Stimulated activated CD4-positive, alpha-beta T cell treated with anti-CD3 and anti-CD28 coated beads, Interleukin-2, amount 100 ng/mL, for 4 hours (primary cell): ENCODE data around the gene PPP2R2C.

Source experiments
- DNase-seq: peaks from one replicate; pipeline ENCODE4 v3.0.0-alpha.2; 2020; ENCODE audit warnings: low read depth

PPP2R2C gene

DNA sequence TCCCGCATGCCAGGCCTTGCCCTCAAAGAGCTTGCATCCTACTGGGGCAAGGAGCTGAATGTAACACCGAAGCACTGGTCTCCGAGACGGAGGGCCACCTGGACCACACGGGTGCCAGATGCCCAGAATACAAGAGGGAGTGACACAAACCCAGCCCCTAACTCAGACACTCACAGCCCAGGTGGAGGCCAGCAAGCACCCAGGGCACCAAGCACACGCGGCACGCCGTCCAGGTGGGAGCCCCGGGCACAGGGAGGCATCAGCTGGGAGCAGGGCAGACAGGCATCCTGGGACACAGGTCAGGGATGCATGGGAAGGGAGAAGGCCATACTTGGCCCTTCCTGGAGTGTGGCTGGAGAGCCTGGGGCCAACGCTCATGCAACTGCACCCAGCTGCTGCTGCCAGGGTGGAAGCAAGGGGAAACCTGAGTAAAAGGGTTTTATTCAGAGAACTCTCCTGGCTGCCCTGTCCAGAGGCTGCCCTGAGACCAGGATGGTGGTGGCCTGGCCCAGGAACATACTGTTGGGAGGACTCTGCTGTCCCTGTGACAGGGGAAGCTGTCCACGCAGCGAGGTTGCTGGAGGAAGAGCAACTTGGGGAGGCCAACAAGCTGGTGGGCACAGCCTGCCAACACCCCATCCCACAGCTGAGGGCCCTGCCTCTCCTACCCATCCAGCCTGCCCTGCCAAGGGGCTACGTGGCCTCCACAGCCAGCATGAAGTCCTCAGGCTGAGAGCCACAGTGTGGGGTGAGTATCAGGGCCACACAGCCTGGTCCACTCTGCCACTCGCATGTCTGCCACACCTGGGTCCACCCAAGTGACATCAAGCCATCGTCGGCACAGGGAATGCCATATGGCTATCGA, 22.2 kb upstream of the PPP2R2C start:
- DNase-seq = no peak

DNA sequence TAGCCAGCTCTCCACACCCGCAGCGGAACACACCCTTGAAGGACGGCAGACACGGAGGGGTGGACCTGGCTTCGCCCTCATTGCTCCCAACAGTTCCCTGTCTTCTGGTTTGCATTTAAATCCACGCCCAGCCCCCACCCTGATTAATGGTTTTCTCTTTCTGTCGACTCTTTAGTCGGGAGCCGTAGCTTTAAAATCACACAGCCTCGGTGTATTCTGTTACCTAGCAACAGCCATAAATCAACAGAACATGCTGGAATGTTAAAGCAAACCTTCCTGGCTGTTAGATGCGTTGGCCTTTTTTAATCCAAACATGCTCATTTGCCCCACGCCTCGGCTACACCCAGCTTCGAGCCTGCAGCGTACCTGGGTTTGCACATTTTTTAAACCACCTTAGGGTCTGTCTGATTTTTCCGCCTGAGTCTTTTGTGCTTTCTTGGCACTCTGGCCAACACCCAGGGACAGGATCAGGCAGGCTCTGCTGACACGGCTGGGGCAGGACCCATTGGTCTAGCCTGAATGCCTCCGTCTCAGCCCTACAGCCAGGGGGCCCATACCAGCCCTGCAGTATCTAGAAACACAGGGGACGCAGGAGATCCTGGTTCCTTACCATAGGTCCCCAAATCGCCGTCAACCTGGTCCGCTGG, 21.4 kb upstream of the PPP2R2C start:
- no peak for DNase-seq

- DNase-seq = no peak
These were observed 20.6 kb upstream of the PPP2R2C start for GRCh38 chr4:6492861-6493657.

- no peak for DNase-seq
These were observed 19.7 kb upstream of the PPP2R2C start for GRCh38 chr4:6492027-6492590.

GRCh38 chr4:6491235-6491634, 18.8 kb upstream of the PPP2R2C start:
- no peak for DNase-seq

GRCh38 chr4:6489927-6490326, 17.5 kb upstream of the PPP2R2C start:
- DNase-seq = no peak

DNA sequence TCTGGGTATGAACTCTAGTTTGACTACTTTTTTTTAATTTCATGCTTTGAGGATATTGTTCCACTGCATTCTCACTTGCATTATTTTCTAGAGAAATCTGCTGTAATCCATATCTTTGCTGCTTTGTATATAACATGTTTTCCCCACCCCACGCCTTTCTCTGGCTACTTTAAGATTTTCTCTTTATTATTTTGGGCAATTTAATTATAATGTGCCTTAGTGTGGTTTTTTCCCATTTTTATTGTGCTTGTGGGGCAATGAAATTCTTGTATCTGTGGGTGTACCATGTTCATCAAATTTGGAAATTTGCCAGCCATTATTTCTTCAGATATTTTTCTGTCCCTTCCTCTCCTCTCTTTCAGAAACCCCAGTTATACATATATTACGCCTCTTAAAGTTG, 15.1 kb upstream of the PPP2R2C start:
- DNase-seq = no peak

DNA sequence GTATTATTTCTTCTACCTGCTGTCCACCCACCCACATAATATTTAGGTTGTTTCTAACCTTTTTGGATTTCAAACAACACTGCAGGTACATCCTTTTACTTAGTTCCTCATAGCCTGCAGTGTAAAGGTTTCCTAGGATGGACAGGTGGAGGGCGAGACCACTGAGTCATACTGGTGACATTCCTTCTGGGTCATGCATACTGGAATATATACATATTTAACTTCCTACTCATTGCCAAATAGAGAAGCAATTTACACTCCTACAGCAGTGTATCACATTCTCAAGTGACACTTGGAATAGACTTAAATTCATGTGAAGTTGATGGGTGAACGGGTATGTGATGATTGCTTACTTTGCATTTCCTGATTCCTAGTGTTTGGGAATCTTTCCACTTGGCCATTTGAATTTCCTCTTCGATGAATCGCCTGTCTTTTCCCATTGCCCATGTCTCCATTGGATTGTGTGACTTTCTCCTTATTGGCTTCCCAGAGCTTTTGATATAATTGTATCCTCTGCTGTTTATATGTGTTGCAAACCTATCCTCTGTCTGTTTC, 8.2 kb upstream of the PPP2R2C start:
- no peak for DNase-seq

- DNase-seq = no peak
These were observed 6.3 kb upstream of the PPP2R2C start for GRCh38 chr4:6478546-6479220.

DNA sequence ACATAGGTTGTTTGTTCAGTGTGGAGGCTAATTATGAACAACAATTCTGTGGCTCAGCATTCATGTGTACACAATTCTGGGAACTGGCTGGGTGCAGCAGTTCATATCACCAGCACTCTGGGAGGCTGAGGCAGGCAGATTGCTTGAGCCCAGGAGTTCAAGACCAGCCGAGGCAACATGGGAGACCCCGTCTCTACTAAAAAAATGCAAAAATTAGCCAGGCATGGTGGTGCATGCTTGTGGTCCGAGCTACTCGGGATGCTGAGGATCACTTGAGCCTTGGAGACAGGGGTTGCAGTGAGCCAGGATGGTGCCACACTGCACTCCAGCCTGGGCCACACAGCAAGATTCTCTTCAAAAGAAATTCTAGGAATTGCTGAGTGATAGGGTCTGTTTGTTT, 4.5 kb upstream of the PPP2R2C start:
- DNase-seq = no peak

- DNase-seq = no peak
These were observed 3.1 kb upstream of the PPP2R2C start for GRCh38 chr4:6475492-6476020.

DNA sequence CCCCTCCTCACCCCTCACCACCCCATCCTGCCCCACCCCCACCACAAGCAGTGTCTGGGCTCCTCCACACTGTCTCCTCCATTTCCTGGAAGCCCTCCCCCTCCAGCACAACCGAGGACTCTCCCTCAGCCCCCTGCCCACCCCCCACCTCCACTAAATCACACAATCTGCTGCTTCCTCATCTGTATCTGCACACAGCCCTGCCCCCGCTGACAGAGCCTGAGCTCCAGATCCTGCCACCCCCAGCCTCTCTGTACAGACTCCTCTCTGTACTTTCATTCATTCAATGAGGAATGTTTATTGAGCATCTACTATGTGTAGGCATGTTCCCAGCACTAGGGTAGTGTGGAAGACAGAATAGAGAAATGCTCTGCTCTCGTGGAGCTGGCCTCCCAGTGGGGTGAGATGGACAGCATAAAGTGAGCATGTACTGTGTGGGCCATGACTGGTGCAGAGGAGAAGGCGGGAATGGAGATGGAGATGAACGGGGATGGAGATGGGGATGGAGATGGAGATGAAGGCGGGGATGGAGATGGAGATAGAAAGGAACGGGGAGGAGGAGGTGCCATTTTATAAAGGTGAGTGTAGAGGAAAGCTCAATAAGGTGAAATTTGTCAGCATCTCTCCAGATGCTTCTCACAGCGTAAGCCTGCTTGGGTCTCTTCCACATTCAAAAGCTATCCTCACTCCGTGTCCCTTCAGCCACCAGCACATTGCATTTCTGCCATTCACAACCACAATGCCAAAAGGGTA, 2.5 kb upstream of the PPP2R2C start:
- DNase-seq = no peak

DNA sequence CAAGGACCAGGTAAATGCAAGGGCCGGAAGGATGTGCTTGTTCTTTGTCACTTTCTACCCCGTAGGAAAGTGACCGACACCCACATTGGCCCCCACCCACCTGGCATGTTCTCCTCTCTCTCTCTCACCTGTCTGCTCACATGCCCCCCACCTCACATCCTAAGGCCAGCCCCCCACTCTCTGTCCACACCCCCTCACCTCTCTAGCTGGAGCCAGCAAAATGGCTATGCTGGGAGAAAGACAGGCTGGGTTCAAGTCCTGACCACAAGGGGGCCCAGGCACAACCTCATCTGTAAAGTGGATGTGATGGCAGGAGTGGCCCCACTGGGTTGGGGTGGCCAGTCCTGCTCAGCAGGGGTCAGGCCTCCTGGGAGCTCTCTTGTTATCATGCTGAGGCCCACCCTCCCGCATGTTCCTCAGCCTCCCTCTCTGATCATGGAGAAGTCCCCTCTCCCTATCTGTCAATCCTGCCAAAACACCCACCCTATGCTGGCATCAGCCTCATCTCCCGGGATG, 1.7 kb upstream of the PPP2R2C start:
- DNase-seq = no peak

DNA sequence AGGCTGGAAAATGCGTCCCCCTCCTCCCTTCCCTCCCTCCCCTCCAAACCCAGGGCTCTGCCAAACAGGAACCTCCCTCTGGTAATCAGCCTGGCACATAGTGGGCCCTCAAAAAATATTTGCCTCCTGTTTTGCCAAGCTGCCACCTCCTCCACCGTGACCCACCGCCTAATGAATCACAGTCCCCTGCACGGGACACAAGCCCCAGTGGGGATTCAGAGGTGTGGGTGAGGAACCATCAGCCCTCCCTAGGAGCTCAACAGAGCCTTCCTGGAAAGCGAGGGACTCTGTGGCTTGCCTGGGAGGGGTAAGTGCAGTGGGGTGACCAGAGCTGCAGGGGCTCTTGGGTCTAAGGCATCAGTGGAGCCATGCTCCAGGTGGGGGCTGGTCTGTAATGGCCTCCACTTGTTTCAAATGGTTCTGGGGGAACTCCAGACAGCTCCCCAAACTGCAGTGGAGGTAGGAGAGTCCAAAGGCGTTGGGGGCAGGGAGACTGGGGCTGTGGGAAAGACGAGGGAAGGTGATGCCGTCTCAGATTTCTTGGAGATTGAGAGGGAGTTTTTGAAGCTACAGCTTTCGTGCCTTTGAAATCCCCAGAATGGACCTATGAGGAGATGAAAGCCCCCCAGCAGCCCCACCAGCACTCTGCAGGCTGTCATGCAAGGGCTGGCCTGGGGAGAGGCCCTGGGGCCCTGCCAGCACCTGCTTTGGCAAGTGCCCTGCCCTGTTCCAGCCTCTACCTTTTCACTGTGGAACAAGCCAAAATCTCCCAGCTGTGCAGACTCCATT, 1.0 kb upstream of the PPP2R2C start:
- no peak for DNase-seq

GRCh38 chr4:6472008-6472386, 417 bp downstream of the PPP2R2C start:
- no peak for DNase-seq

- no peak for DNase-seq
These were observed 957 bp downstream of the PPP2R2C start for GRCh38 chr4:6471307-6472007.

DNA sequence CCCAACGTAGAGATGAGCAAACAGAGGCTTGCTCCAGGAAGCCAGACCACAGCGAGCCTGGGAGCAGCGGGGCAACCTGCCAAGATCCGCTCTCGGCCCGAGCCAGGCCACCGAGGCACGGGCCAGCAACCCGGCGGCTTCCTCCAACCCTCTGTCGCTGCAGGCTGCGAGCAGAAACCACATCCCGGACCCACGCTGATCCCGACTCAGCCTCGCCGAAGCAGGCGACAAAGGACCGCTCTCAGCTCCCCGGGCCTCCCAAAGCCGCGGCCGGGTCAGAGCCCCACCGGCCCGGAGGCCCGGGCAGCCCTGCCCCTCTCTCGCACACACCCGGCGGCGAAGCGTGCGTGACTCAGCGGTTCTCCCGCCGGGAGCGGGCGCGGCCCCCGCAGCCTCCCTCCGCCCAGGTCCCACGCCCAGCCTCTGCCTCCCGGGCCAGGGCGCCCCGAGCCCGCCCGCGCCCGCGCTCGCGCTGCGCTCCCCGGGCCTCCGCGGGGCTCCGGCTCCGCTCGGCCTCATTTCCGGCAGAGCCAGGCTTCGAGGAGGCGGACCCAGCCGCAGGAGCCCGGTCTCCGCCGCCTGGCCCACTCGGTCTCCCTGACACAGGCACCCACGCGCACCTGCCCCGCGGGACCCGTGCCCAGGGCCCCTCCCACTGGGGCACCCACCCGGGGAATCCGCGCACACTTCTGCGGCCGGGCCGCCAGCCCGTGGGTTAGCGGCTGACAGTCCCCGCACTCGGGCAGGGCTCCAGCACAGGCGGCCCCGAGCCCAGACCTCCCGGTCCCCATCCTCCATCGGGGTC, 1.7 kb downstream of the PPP2R2C start:
- no peak for DNase-seq

DNA sequence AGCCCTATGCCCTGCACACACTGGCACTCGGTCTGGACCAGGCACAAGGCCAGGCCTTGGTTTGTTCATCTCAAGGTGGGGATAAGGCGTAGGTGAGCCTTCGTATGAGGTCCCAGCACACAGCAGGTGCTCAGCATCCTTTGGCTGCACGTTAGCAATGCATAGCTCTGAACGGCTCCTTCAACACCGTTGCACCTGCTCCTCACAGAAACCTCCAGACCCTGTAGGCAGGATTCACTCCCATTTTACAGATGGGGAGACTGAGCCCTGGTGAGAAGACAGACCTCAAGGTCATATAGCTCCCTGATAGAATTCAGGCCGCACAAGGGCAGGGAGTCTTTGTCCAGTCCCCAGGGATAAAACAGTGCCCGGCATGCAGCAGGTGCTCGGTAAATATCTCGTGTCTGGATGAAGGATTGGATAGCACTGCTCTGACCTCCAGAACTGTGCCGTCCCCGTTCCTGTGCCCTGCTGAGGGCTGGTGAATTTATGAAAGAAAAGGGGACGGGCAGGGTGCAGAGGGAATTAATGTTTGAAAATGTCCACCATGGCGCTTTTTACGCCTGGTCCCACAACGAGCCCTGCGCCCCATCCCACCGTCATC, 2.4 kb downstream of the PPP2R2C start:
- no peak for DNase-seq
